Hepatocyte (in vitro differentiated cells): Measurements from ENCODE around the gene CPA5. TPM values are rescaled to one million over a fixed set of nuclear protein-coding genes. Genes with fewer than 3 reads are reported as not detected.

Experiments
- DNase-seq: peaks from one replicate; pipeline ENCODE4 v3.0.0-alpha.2; 2016; ENCODE audit warnings: low spot score
- H2AFZ ChIP-seq: fragments of 200-600 bp; sonication (generic); 2 replicates; pipeline ENCODE4 v1.6.0; 2016; ENCODE audit warnings: antibody characterized with exemption, mild to moderate bottlenecking
- H3K27ac ChIP-seq: fragments of 200-600 bp; sonication (generic); 2 replicates; pipeline ENCODE4 v1.5.1; 2016; ENCODE audit warnings: mild to moderate bottlenecking
- H3K27me3 ChIP-seq: fragments of 200-600 bp; sonication (generic); 2 replicates; pipeline ENCODE4 v1.6.1; 2016
- H3K36me3 ChIP-seq: fragments of 200-600 bp; sonication (generic); replicated peaks from 2 replicates; pipeline ENCODE4 v1.5.1; 2016; ENCODE audit warnings: low read depth; ENCODE audit not compliant: insufficient read depth
- H3K4me1 ChIP-seq: fragments of 200-600 bp; sonication (generic); 2 replicates; pipeline ENCODE4 v1.5.1; 2016; ENCODE audit warnings: mild to moderate bottlenecking, moderate library complexity; ENCODE audit not compliant: insufficient read depth
- H3K4me2 ChIP-seq: fragments of 200-600 bp; sonication (generic); 2 replicates; pipeline ENCODE4 v1.6.0; 2016
- H3K4me3 ChIP-seq: fragments of 200-600 bp; sonication (generic); 2 replicates; pipeline ENCODE4 v1.5.1; 2016; ENCODE audit warnings: mild to moderate bottlenecking
- H3K79me2 ChIP-seq: fragments of 200-600 bp; sonication (generic); 2 replicates; pipeline ENCODE4 v1.6.0; 2017; ENCODE audit warnings: mild to moderate bottlenecking
- H3K9me2 ChIP-seq: fragments of 200-600 bp; sonication (generic); replicated peaks from 2 replicates; pipeline ENCODE4 v1.6.0; 2017; ENCODE audit warnings: mild to moderate bottlenecking; ENCODE audit not compliant: insufficient read depth
- H3K9me3 ChIP-seq: fragments of 200-600 bp; sonication (generic); 2 replicates; pipeline ENCODE4 v1.5.1; 2016; ENCODE audit warnings: low read depth, mild to moderate bottlenecking
- H4K20me1 ChIP-seq: fragments of 200-600 bp; sonication (generic); 2 replicates; pipeline ENCODE4 v1.6.0; 2016; ENCODE audit warnings: mild to moderate bottlenecking; ENCODE audit not compliant: insufficient read depth, poor library complexity, severe bottlenecking
- EZH2 ChIP-seq: fragments of 200-600 bp; sonication (generic); IDR thresholded peaks from 2 replicates; pipeline ENCODE4 v1.6.1; 2016; ENCODE audit warnings: antibody characterized with exemption, mild to moderate bottlenecking, borderline replicate concordance
- EZH2phosphoT487 ChIP-seq: fragments of 200-600 bp; sonication (generic); IDR thresholded peaks from one replicate; pipeline ENCODE4 v1.6.1; 2018; ENCODE audit warnings: antibody characterized with exemption, mild to moderate bottlenecking, low read depth, moderate library complexity; ENCODE audit not compliant: unreplicated experiment, severe bottlenecking
- WGBS: methylation state at CpG from one replicate; pipeline ENCODE4 v1.1.6; 2016; ENCODE audit warnings: low lambda C conversion rate; ENCODE audit errors: missing lambda C conversion rate; 5-methylcytosine and 5-hydroxymethylcytosine counted together
- polyA plus RNA-seq: library from polyadenylated mRNA; unstranded; fragments of >200 nt; fragmentation: Nextera tagmentation; extraction: Ambion mirVana; gene quantifications from 2 replicates; pipeline ENCODE4 v1.2.1, GENCODE V29; 2016
- total RNA-seq: library from RNA; depleted of rRNA; stranded (reverse); fragments of >200 nt; gene quantifications from 2 replicates; pipeline ENCODE4 v1.2.3, GENCODE V29; 2014
- TF ChIP-seq, protein P1 (sequence below): fragments of 200-600 bp; sonication (generic); IDR thresholded peaks from 2 replicates; pipeline ENCODE4 v1.5.1; 2016; ENCODE audit warnings: antibody characterized with exemption, mild to moderate bottlenecking; ENCODE audit not compliant: poor library complexity

The CPA5 gene
- total and polyA plus RNA-seq, 2 experiments from 2014 or later: 0.30 TPM; not detected in 1

DNA sequence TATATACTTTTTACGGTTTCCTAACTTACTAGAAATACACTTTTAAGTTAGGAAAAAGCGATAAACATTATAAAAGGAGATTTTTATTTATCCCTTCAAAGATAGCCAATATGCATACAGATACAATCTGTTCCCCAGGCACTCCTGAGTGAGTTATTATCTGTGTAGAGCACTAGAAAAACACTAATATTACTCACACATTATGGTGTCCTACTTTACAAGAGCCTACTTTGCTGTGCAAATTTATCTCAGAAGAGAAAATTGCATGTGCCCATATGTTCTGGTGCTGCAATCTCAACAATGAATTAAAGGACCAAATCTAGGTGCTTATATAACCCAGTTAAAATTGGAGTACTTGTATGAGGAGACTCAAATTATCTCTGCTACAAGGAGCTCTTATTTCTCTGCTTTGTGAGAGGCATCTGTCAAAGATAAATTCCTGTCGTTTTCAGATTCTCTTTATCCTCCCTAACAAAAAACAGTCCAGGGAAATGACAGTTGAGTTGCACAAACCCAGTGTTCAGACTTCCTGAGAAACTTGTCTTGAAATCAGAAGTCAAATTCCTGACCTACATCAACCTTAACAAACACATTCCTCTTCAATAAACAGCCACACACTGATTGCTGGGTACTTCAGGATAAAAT, 64.6 kb downstream of the CPA5 start:
- H3K9me2 ChIP-seq: no peaks in the 10 kb centered on the region
- 48% methylated on average over 3 of the region's 3 CpGs for WGBS
- H2AFZ ChIP-seq: no peak overlapping the region
- no peak overlapping the region for H3K4me3 ChIP-seq
- H3K4me2 ChIP-seq: peak overlapping the region; percentile 16
- no peaks in the 10 kb centered on the region for H3K27me3 ChIP-seq
- no peaks in the 10 kb centered on the region for H3K36me3 ChIP-seq
- DNase-seq: no peak
- H3K27ac ChIP-seq: peak overlapping the region; percentile 29
- H3K79me2 ChIP-seq: no peaks in the 10 kb centered on the region
- H3K4me1 ChIP-seq: peaks cover 25% of the 10 kb centered on the region
- no peaks in the 10 kb centered on the region for H4K20me1 ChIP-seq
- H3K9me3 ChIP-seq: no peaks in the 10 kb centered on the region
- TF ChIP-seq, protein P1, sequence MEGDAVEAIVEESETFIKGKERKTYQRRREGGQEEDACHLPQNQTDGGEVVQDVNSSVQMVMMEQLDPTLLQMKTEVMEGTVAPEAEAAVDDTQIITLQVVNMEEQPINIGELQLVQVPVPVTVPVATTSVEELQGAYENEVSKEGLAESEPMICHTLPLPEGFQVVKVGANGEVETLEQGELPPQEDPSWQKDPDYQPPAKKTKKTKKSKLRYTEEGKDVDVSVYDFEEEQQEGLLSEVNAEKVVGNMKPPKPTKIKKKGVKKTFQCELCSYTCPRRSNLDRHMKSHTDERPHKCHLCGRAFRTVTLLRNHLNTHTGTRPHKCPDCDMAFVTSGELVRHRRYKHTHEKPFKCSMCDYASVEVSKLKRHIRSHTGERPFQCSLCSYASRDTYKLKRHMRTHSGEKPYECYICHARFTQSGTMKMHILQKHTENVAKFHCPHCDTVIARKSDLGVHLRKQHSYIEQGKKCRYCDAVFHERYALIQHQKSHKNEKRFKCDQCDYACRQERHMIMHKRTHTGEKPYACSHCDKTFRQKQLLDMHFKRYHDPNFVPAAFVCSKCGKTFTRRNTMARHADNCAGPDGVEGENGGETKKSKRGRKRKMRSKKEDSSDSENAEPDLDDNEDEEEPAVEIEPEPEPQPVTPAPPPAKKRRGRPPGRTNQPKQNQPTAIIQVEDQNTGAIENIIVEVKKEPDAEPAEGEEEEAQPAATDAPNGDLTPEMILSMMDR: no peak
- TF ChIP-seq EZH2: no peak
- no peak for TF ChIP-seq EZH2phosphoT487

DNA sequence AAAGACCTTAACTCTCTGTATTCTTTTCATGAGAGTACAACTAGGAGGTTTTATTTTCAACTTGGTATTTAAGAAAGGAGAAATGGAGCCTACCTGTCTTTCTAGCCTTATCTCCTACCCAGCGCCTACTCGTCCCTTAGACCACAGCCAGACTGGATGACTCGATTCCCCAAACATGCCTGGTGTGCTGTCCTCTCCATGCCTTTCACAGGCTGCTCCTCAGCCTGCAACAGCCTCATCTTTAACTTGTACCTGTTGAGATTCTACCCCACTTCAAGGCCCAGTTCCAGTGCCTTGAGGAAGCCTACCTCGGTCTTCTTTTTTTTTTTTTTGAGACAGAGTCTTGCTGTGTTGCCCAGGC, 65.1 kb downstream of the CPA5 start:
- peaks cover 28% of the 10 kb centered on the region for H3K4me1 ChIP-seq
- no peak for DNase-seq
- peak overlapping the region; percentile 16 for H3K4me2 ChIP-seq
- no peak overlapping the region for H2AFZ ChIP-seq
- no peaks in the 10 kb centered on the region for H3K9me3 ChIP-seq
- H3K4me3 ChIP-seq: no peak overlapping the region
- 61% methylated on average over 4 of the region's 4 CpGs for WGBS
- H3K79me2 ChIP-seq: no peaks in the 10 kb centered on the region
- no peaks in the 10 kb centered on the region for H4K20me1 ChIP-seq
- no peaks in the 10 kb centered on the region for H3K36me3 ChIP-seq
- peak overlapping the region; percentile 29 for H3K27ac ChIP-seq
- TF ChIP-seq EZH2 (no peak), EZH2phosphoT487 (no peak)
- TF ChIP-seq, protein P1: no peak
- H3K9me2 ChIP-seq: no peaks in the 10 kb centered on the region
- no peaks in the 10 kb centered on the region for H3K27me3 ChIP-seq

DNA sequence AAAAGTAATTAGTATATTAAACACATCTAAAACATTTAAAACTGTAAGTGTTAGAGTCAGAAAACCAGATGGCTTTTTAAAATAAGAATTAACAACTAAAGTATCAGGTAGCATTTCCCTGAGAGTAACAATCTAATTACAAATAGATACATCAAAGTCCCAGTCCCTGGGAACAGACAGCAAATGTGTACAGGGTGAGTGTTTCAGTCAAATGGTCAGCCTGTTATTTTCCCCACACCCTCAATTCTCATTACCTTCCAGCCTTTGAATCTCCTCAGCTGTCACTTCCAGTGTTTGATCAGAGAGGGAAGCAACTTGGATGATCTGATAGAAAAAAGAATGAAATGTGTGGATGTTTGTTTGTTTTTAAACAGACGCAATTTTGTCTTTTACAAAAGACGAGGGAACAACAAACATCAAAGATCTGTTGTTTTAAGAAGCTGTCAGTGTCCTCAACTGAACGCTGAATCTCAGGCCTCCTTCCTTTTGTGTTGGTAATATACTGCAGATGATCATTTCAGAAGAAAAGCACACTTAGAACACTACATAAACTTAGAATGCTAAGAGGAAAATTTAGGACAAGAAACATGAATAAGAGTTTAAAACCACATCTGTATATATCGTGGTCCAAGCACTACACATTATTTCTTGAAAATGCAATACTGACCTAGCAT, 66.4 kb downstream of the CPA5 start:
- H3K36me3 ChIP-seq: no peaks in the 10 kb centered on the region
- no peak for TF ChIP-seq EZH2phosphoT487
- TF ChIP-seq, protein P1: no peak
- no peak for TF ChIP-seq EZH2
- no peaks in the 10 kb centered on the region for H3K9me3 ChIP-seq
- no peak overlapping the region for H2AFZ ChIP-seq
- no peaks in the 10 kb centered on the region for H3K27me3 ChIP-seq
- H3K4me2 ChIP-seq: no peak overlapping the region
- no peaks in the 10 kb centered on the region for H3K9me2 ChIP-seq
- WGBS: 69% methylated on average over 4 of the region's 4 CpGs
- no peaks in the 10 kb centered on the region for H4K20me1 ChIP-seq
- DNase-seq: no peak
- H3K79me2 ChIP-seq: no peaks in the 10 kb centered on the region
- H3K27ac ChIP-seq: peak overlapping the region; percentile 3
- no peak overlapping the region for H3K4me3 ChIP-seq
- peaks cover 28% of the 10 kb centered on the region for H3K4me1 ChIP-seq
